GM18907 (cell line): ENCODE results near the gene INPP5A.

ENCODE experiments used
- ATAC-seq: cut with Tn5 transposase; IDR thresholded peaks from one replicate; pipeline ENCODE4 v1.9.1; 2021; ENCODE audit warnings: mild to moderate bottlenecking, moderate library complexity; ENCODE audit not compliant: unreplicated experiment

INPP5A gene

GRCh38 chr10:132685921-132686680 lies 148.5 kb downstream of the INPP5A start:
- no peak for ATAC-seq

DNA sequence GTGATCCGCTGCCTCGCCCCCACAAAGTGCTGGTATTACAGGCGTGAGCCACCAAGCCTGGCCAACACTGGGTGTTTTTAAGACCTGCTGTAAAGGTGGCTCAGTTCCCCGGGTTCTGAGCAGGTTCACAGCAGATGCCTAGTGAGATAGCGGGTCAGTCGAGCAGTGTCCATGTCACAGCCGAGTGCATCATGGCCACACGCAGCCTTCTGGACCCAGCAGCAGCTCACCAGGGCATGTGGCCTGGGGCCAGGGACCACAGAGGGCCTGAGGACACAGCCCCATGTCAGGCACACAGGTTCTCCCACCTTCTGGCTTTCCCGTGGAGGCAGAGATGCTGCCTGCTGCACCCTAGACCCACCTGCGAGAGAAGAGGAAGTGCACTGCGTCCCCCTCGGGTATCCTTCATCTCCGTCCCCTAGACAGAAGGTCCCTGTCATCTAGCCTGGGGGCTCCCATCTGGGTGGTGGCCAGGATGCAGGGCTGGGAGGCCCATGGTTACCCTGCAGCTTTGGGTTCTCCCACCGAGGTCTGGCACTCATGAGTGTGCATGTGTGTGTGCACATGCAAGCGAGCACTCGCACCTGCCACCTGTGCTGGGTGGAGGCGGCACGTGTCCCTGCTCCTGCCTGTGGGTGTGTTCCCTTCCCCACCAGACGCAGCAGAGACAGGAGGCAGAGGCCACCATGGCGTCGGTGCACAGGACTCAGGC lies 149.8 kb downstream of the INPP5A start:
- no peak for ATAC-seq

DNA sequence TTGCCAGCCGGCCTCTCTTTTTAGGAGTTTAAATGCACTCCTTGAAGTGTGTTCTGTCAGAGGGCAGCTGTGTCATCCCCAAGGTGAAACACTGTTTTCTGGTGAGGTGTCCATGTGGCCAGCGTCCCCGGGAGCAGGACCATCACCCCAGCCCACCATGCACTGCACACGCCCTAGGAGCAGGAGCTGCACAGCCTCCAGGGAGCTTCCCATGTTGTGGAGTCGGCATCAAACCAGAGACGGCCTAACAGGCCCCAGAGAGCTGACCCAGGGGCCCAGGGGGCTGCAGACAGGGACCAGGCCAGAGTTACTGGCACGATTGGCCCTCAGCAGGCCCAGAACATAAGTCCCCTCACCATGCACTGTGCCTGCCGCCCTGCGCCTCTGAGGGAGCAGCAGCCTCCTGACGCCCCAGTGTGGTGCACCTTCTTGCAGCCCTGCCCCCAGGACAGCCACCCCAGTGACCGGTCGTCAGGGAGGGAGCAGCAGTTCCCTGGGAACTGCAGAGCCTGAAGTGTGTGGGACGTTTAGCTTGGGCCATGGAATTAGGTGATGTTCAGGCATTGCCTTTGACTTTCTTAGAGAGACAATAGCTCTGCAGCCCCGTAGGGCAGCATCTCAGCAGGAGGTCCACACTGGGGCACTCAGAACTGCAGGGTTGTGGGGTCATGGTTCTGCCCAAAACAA lies 150.4 kb downstream of the INPP5A start:
- no peak for ATAC-seq

GRCh38 chr10:132688580-132689420 lies 151.2 kb downstream of the INPP5A start:
- no peak for ATAC-seq

GRCh38 chr10:132689721-132690360 lies 152.3 kb downstream of the INPP5A start:
- no peak for ATAC-seq

- no peak for ATAC-seq
These were observed 152.8 kb downstream of the INPP5A start for GRCh38 chr10:132690401-132690800.

DNA sequence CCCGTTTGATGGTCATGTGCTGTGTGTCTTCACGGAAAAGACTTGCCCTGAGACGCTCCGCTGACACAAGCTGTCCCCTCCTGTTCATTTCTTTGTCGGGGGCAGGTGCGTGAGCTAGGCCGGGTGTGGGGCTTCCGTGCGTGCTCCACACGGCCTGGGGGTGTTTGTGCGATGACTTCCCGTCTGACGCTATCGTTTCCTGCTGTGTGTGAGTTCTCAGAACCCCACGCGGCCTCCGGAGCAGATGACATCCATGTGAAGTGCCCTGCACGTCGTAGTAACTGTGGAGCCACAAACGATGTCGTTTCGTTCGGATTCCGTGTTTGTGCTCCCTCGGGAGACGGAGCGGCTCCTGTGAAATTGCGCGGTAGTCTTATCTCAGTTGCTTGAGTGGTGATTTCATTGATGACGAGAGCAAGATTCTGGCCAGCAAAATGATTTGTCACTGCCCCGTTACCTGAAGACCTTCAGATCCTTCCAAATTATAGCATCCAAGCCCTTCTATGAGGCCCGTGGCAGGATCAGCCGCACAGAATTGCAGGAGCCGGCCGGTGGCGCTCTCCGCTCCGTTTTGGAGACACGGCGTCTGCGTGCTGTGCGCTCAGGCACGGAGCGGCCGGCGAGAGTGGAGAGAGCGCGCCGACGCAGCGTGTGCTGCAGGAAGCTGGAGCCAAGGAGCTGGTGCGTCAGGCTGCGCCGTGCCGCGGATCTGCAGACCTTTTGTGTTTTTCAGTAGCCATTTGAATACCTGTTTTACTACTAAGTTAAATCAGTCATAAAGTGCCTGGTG lies 153.4 kb downstream of the INPP5A start:
- ATAC-seq = no peak

DNA sequence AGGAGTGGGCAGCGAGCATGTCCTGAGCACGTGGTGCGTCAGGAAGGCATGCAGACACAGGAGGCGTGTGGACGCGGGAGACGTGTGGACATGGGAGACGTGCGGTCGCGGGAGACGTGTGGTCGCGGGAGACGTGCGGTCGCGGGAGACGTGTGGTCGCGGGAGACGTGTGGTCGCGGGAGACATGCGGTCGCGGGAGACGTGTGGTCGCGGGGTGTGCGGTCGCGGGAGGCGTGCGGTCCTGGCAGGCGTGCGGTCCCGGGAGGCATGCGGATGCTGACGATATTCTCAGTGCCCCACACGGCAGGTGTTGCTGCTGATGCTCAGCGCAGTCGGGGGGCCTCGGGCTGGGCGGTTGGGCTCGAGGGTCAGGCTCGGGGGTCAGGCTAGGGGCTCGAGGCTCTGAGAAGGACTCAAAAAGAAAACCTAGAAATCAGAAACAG lies 154.1 kb downstream of the INPP5A start:
- ATAC-seq = no peak

GRCh38 chr10:132692311-132692710 lies 154.7 kb downstream of the INPP5A start:
- ATAC-seq = no peak

DNA sequence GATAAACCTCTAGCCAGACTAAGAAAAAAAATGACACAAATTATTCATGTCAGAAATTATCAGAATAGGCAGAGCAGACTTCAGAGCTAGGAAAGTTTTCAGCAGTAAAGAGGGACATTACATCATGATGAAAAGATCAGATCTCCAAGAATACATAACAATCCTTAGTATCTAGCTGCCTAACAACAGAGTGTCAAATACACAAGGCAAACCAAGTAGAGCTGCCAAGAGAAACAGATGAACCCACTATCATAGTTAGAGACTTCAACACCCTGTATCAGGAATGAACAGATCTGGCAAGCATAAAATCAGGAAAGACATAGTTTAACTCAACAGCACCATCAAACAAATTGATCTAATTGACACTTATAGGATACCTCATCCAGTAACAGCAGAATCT lies 156.1 kb downstream of the INPP5A start:
- ATAC-seq = no peak

DNA sequence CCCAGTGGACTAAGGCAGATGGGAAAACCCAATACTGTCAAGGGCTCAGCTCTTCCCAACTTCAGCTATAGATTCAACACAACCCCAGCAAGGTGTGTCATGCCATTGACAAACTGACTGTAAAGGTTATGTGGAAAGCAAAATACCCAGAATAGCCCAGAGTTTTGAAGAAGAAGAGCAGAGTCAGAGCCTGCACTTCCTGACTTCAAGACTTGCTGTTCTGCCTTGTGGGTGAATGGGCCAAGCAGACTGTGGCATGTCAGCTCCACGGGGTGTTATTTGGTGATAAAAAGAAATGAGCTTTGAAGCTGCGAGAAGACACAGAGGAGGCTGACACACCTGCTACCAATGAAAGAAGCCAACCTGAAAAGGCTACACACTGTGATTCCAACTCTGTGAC lies 158.6 kb downstream of the INPP5A start:
- no peak for ATAC-seq

- ATAC-seq = no peak
These were observed 159.4 kb downstream of the INPP5A start for GRCh38 chr10:132696728-132697577.

GRCh38 chr10:132697578-132698200 lies 160.1 kb downstream of the INPP5A start:
- ATAC-seq = no peak

GRCh38 chr10:132698211-132698751 lies 160.7 kb downstream of the INPP5A start:
- no peak for ATAC-seq

DNA sequence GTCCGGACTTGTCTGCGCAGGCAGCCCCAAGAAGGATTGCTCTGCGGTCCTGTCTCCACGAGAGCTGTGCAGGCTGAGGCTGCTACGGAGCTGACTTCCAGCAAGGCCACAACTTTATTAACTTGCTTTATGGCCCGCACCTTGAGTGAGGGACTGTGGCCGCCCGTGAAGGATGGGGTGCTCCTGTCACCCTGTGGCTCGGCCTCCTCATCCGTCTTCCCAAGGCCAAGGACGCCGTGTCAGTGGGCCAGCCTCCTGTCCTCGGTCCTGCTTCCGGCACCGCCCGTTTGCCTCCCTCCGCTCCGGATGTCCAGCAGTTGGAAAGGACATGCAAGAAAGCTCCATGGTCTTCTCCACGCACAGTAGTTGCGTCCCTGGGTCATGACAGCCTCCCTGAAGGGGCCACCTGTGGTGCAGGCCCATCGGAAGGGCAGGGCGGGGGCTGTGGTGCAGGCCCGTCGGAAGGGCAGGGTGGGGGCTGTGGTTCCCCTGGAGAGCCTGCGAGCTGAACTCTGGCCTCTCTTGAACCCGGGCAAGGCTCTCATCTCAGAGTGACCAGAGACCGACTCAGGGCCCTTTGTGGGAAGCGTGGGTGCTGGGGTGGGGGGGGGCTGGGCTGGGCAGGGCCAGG lies 161.3 kb downstream of the INPP5A start:
- no peak for ATAC-seq

GRCh38 chr10:132699411-132700155 lies 162.0 kb downstream of the INPP5A start:
- no peak for ATAC-seq
